Suppressor macrophage (primary cell): ENCODE measurements around the gene BMERB1.
A peak's percentile ranks its signal among the peaks of the same experiment; 100 is the strongest.
"Not testable (repeated sequence)": the region's sequence is repeated elsewhere in the genome, so short reads cannot be mapped to it uniquely, and the experiment has no call there.

Experiments
- DNase-seq, 4 experiments: peaks; one replicate each; pipeline ENCODE4 v3.0.0-alpha.2; 2020 to 2022

Gene BMERB1

DNA sequence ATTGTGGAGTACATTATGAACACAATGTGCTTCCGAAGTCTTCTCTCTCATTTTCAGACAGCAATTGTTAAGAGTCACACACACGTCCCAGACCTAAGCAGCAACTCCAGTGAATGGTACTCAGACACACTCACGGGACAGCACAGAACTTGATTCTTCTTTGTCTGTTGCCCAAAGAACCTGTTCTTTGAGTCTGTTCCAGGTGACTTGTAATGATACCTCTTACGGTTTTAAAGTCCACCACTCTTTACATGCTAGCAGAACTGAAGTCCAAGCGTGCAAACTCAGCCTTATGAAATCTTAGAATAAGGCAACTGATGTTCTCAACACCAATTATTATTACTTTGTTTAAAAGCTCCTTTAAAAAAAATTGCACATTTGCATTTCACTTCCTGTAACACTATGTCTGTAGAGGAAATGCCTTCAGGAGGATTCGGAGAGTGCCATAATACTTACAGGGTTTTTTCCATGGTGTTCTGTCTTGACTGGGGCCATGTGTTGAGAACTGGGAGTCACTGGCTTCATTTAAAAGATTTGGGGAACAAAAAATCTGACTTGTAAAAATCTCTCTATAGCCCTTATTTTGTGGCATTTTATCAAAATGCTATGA, 160.4 kb downstream of the BMERB1 start:
- peak in 2 of 4 experiments; percentile 46 to 49 for DNase-seq

DNA sequence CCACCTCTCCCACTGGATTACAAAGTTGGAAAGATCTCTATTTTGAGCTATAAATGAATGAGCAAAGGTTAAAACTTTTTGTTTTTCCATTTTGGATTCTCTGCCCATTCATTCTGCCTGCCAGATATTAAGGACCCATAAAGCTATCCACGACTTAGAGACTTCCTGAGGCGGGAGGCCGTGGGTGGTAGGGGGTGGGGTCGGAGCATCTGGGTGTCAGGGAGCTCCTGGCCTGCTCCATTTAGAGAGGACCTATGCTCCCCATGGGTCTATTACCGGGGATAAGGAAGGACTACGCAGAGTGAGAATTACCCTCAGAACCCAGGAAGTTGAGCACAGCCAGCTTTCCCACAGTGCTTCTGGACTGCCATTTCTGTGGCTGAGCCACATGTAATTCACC, 162.7 kb downstream of the BMERB1 start:
- DNase-seq, result peak in 1 of 4 experiments; percentile 36

DNA sequence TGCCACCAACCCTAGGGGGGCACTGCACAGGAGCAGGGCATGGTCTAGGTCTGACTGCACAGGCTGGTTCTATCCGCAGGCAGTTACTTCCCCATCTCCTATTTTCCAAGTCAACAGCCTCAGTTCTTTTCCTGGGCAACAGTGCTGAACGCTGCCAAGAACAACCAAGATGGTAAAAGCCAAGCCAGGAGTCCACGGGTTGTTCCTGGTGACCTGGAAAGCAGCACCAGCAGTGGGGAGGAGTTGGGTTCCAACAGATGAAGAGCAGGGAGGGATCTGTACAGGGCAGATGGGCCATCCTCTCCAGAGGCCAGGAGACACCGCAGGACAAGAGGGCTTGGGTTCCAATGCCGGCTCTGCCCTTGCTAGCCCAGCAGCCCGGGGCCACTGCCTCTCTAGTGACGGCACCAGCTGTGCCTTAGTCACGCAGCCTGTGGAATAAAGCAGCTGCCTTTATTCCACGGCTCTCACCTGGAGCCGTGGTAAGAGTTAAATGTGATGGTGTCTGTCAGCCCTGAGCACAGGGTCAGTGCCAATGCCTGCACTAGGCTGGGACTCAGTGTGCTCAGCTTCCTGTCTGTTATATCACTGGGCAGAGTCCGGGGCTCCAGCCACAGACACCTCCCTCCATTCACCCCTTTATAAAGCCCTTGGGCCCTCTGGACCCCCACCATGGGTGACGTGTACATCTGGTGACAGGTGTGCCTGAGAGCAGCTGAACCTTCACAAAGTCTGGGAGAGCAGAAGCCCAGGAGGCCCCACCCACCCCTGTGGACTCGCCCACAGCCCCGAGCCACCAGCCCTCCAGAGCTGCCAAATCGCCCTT, 163.6 kb downstream of the BMERB1 start:
- DNase-seq, result no peak

DNA sequence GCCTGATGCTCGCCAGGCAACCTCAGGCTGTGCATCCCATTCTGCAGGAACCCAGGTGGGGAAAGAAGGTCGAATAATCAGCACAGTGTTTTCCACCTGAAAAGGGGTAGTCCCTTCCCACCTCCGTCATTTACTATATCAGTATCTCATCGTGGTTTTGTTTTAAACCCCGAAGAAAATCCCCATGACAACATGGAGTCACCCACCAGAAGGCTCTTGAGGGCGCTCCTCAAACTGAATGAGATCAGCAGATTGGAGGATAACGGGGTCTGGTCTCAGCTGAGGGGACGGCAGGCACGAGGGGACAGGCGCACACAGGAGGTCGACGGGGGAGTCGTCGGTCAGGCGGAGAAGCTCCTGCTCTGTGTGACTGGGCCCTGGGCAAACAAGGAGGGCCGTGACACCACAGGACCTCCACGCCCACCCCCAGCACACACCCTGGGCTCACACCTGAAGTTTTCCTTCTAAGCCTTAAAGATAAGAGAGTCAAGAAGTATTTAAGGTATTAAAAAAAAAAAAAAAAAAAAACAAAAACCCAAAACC, 164.3 kb downstream of the BMERB1 start:
- no peak for DNase-seq

DNA sequence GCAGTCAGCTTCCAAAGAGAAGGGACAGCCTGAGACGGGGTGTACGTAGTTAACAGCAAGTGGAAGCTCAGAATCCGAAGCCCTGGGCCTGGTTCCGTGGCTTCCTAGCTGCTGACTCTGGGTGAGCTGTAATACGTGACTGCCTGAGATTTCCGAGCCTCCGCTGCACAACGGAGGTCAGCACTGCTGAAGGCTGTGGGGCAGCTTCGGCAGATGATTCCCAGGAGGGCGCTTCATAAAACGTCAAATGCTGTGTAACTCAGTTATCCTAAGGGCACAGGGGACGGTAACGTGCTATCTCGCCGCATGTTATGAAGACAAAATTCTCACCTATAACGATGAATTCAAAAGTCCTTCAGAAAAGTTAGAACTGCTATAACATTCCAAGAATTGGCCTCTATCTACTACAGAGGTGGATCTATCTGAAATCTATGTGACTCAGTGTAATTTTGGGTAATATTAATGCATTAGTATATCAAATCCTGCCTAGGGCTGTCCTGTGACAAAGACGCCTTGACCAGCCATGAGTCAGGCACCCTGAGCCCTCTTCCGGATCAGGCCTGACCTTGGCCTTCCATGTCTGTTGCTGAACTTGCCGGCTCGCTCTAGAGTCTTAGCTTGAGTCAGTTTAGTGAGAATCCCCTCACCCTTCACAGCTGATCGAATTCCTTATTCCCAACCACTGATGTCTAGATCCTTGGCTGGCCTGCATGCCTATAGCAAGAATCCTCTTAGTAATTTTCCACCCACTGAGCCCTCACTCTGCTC, 165.1 kb downstream of the BMERB1 start:
- DNase-seq, result no peak

DNA sequence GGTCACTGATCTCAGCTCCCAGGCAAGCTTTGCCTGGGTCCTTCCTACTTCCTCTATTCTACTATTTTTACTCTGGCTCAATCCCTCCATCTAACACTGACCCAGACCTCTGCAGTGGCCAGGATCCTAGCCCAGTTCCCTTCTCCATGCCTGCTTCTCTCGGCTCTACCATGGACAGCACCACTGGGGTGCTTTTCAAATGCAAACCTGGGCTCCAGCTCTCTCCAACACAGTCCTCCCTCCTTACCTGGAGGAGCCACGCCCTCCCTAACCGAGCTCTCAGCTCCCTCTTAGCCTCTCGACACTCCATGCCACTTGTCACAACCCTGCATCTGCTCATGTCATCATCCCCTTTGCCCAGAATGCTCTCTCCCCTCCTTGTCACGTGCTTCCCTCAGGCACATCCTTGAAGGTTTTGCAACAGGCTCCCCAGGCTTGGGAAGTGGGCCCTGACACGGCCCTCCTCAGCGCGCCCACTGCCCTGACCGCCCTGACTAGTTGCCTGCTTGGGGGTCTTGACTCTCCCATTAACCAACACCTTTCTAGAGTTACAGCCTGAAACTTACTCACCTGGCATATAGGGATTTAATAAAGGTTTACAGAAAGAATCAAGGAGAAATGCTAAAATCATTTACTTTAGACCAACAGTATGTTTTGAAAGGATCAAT, 167.0 kb downstream of the BMERB1 start:
- no peak for DNase-seq

DNA sequence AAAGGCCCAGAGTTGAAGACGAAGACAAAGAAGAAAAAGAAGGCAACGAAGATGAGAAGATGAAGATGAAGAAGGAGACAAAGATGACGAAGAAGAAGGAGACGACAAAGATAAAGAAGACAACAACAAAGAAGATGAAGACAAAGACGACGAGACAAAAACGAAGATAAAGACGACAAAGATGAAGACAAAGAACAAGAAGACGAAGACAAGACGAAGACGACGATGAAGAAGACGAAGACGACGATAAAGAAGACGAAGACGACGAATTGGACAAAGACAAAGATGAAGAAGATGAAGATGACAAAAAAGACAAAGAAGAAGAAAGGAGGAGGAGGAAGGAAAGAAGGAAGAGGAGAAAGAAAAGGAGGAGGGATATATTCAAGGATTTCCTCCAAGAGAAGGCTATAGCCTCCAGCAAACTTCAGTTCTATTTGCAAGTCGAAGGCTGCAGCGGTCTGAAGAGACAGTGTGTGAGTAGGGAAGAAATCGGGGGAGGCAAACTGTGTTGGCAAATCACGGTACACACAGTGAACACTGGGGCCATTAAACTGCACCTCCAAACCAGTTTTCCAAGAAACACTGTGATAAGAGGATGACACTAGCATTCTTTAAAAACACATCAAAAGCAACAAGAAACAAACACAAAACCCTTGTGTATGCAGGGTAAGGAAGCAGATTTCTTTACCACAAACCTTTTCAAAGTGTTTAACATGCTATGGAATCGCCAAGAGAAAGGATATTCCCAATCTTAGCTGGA, 168.1 kb downstream of the BMERB1 start:
- DNase-seq, result no peak

DNA sequence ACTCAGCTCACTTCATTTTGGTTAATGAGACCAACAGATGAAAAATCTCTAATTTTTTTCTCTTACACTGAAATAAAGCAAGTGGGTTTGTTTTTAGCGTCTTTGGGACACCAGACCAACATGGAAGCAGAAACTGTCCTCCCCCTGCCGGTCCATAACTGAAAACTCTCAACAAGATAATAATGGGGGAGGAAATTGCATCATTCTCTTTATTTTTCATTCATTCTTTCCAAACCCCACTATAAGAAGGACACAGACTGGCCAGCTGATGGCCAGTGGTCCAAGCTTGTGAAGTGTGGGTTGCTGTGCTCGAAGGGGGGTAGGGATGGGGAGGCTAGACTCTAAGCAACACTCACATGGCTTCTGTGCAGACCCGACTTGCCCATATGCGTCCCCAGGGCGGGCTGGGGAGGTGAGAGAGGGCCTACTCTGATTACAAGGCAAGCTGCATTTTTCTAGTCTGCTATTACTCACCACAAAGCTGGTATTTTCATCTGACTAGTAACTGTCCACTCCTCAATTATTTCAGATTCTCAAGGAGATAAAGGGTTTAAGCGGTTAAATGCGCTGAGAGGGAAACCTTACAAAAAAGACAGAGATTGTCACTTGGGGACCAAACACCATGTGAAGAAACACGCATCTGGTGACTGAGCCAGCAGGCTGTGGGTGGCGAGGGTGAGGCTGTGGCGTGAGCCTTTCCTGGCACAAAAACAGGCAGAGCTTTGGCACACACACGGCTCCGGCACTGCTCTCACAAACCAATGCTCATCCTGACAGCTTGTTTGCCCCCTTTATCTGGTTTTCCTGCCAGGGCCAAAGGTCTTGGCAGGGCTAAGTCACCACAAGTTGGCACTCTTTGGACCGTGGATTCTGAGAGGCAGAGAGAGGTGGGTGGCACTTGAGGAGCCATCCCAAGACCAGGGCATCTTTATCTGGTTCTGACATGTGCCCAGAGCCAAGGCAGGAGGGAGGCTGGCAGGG, 170.4 kb downstream of the BMERB1 start:
- peak in 2 of 4 experiments; percentile 28 to 46 for DNase-seq

DNA sequence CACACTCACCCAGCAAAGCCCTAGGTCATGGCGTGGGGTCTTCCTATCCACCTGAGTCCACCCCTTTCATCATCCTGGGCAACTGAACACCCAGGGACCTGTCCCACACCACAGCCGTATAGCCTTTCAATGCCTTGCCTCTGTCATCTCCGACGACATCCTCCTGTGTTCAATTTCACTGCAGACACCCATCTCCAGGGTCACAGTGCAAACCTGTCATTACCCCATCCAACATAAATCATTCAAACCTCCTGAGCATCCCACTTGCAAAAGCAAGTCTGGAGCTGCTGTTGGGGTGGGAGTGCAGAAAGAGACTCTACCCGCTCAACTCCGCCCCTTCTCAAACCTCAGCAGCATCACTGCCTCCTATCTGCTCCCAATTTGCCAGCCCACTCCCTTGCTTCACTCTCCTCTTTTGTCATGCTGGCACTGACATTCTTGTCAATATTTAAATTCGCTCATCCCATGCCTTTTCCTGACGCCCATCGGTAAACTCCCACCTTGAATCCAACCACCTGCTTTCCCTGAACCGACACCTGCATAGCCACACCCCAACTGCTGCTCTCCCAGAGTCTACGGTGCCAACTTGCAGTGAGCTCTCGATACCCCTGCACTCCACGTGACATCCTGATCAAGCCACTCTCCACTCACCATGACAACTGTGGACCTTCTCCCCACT, 171.6 kb downstream of the BMERB1 start:
- no peak for DNase-seq

DNA sequence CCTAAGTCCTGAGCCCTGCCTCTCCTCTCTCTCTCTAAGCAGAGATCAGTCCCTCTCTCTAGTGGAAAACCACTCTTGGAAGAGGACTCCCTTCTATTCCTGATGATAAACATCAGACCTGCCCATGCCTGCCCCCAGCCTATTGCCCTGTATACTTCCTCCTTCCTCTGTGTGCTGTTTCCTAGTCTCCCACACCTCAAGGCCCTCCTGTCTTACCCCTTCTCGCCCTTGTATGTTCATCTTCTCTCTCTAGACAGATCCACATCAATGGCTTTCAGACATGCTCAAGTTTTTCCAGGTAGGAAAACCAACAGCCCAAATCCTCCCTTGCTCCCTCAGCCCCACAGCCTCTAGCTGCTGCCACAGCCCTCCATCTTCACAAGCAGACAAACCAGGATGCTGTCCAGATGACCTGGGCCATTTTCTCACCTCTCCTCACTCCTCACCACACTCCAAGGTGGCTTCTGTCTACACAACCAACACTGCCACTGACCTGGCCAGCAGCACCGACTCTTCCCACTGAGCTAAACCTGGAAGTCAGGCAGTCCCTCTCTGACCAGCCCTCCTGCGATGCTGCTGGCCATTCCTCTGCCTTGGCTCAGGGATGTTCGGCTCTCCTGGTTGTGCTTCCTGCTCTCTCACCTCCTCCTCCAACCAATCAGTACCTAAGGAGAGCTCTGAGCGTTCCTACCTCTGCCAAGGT, 172.3 kb downstream of the BMERB1 start:
- no peak for DNase-seq

DNA sequence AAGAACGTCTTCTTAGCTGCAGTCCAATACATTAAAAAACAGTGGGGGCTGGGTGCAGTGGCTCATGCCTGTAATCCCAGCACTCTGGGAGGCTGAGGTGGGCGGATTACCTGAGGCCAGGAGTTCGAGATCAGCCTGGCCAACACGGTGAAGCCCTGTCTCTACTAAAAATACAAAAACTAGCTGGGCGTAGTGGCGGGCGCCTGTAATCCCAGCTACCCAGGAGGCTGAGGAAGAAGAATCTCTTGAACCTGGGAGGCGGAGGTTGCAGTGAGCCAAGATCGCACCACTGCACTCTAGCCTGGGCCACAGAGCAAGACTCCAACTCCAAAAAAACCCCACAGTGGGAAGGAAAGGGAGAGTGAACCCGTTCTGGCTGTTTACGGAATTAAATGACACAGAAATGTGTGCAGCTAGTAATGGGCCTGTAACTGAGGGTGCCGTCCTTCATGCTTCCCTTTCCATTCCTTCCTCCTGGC, 172.9 kb downstream of the BMERB1 start:
- not testable (repeated sequence) for DNase-seq

DNA sequence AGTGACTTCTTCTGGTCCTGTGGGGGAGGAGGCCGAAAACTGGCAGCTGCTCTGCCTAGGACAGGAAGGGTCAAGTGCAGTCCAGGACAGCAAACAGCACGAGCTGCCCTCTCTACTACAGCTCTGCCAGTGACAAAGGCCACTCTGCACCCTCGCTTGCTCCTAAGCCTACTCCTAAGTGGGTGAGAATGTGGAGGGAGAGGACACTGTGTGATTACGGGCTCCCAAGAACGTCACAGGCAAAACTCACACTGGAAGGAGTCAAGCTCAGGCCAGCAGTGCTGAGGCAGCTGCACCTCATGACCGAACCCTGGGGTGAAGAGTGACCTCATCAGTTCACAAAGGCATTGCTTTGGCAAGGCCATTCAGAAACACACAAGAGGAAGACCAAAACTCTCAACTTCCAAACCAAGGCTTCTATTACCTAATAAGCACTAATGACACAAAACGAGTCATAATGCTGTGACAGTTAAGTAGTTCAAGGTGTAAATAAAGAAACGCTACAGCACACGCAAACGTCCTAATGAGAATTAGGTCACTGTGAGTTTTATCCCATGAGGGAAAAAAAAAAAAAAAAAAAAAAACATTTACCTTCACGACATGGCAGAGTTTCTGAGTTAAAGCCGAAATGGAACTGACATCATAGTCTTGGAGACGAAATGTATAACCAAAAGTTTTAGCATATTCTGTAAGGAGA, 173.5 kb downstream of the BMERB1 start:
- peak; percentile 92 to 99 (median 94) for DNase-seq

DNA sequence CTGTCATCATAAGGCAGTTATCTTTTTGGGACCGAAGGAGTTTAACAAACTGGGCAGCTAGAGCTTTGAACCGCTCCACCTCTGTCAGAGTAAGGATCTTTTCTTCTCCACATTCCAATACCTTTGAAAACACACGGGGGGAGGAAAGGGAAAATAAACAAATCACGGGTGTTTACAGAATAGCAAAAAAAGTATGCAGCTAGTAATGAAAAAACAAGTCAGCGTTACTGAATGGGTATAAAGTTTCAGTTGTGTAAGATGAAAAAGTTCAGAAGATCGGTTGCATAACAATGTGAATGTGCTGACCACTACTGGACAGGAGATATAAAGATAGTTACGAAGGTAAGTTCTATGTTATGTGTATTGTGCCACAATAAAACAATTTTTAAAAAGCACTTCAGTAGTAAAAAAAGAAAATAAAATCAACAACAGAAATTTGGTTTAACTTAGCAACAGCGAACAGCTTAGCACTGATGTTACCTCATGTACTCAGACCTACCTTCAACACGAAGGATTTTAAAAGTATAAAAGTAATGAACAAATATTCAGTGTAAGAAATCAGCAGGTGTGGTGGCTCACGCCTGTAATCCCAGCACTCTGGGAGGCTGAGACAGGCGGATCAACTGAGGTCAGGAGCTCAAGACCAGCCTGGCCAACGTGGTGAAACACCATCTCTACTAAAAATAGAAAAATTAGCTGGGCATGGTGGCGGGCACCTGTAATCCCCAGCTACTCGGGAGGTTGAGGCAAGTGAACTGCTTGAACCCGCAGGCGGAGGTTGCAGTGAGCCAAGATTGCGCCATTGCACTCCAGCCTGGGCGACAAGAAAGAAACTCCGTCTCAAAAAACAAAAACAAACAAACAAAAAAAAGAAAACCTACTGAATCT, 174.3 kb downstream of the BMERB1 start:
- no peak for DNase-seq

DNA sequence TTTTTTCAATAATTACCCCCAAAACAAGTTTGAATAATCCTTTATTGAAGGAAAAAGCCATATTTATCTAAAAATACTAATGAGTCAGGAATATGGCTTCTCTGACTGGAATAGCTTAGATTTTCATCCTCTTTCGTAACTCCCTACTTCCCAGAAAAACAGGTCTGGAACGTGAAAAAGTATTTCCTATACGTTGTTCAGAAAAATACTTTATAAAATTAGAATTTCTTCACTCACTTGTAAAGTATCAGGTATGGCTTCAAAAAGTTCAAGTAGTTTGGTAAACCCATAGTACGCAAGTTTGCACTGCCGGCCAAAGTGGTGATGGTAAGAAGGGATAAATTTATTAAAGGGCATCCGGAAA, 174.9 kb downstream of the BMERB1 start:
- no peak for DNase-seq

DNA sequence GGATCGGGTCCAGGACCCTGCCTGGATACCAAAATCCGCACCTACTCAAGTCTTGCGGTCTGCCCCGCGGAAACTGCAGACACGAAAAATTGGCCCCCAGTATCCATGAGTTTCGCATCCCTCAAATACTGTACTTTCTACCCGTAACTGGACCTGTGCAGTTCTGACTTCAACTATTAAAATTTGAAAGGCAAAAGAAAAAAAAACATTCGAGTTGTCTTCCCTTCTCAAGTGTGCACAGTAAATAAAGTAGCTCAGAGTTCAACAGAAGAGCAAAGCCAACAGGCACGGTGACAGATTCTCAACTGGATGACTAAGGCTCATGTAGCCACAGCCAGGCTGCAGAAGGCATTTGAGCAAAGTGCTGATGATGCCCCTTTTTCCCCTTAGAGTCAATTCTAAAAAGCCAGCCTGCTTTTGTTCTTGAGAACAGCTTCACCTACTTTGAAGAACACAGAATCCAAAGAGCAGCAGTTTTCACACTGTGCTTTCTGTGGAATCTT, 176.0 kb downstream of the BMERB1 start:
- peak; percentile 72 to 88 (median 80) for DNase-seq

DNA sequence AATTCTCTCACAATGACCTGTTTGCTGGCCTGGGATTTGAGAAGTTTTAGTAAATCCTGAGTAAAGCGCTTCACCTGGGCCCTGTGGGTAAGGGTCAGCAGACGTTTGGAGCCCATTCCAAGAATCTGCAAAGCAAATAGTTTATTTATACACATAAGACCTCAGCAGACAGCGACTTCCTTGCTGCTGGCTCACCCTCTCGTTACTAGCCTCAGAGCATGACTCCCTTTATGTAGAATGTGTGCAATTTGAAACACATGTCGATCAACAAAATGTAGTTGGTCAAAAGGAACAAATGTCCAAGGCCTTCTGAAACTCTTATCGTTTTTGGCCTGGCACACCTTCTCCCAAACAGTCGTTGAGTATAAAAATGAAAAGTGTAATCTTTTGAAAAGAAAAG, 177.2 kb downstream of the BMERB1 start:
- no peak for DNase-seq

DNA sequence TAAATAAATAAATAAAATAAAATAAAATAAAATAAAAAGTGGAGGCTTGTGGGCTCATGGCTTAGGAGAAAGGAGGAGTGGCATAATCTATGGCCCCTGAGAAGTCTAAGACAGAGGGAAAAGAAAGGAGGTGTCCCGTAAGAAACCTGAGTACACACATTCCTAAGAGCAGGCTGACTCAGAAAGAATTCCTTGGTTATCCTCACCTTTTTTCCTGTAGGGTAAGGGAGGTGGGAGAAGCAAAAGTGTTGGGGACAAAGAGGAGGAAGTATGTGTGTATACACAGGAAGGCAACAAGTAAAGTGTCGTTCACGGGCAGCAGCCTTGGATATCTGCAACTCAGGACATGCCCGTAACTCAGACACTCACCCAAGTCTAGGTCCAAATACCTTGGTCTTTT, 179.3 kb downstream of the BMERB1 start:
- DNase-seq, result no peak
